Dendritic cell treated with granulocyte-macrophage colony-stimulating factor and Interleukin-4, amounts not matched to agents 40 ng/mL and 50 ng/mL, for 4 days (primary cell): ENCODE results near the gene CASP7.
"Not testable (repeated sequence)": the region's sequence is repeated elsewhere in the genome, so short reads cannot be mapped to it uniquely, and the experiment has no call there.

Source experiments
- H3K27ac Mint-ChIP-seq: one replicate; pipeline ENCODE4 v1.8.0; 2022; ENCODE audit warnings: mild to moderate bottlenecking, mixed read lengths
- H3K27me3 Mint-ChIP-seq: one replicate; pipeline ENCODE4 v1.8.0; 2022; ENCODE audit warnings: mild to moderate bottlenecking, mixed read lengths
- H3K36me3 Mint-ChIP-seq: one replicate; pipeline ENCODE4 v1.8.0; 2022; ENCODE audit warnings: low read depth, mixed read lengths
- H3K4me1 Mint-ChIP-seq: one replicate; pipeline ENCODE4 v1.8.0; 2022; ENCODE audit warnings: low read depth, mixed read lengths
- H3K4me3 Mint-ChIP-seq: one replicate; pipeline ENCODE4 v1.8.0; 2022; ENCODE audit warnings: mild to moderate bottlenecking, moderate library complexity, mixed read lengths
- H3K9me3 Mint-ChIP-seq: one replicate; pipeline ENCODE4 v1.8.0; 2022; ENCODE audit warnings: mixed read lengths
- intact Hi-C: fragments of 100-400 bp; cut with micrococcal nuclease; formaldehyde crosslinking; loops from one replicate; pipeline ENCODE4 v1.15.0; 2022

CASP7 gene

GRCh38 chr10:113652456-113652855, 27.3 kb upstream of the CASP7 start:
- H3K27me3 Mint-ChIP-seq, H3K4me1 Mint-ChIP-seq, H3K4me3 Mint-ChIP-seq, H3K36me3 Mint-ChIP-seq, intact Hi-C loops, H3K9me3 Mint-ChIP-seq, H3K27ac Mint-ChIP-seq: not testable (repeated sequence)

GRCh38 chr10:113656896-113657295, 22.8 kb upstream of the CASP7 start:
- H3K27ac Mint-ChIP-seq, result no peak overlapping the region
- peaks cover 4% of the 10 kb centered on the region for H3K27me3 Mint-ChIP-seq
- no peaks in the 10 kb centered on the region for H3K4me1 Mint-ChIP-seq
- no peaks in the 10 kb centered on the region for H3K36me3 Mint-ChIP-seq
- H3K4me3 Mint-ChIP-seq, result no peak overlapping the region
- no peaks in the 10 kb centered on the region for H3K9me3 Mint-ChIP-seq
- intact Hi-C loops, result no loop called here

GRCh38 chr10:113657544-113657943, 22.2 kb upstream of the CASP7 start:
- no peak overlapping the region for H3K4me3 Mint-ChIP-seq

GRCh38 chr10:113661332-113661731, 18.4 kb upstream of the CASP7 start:
- Mint-ChIP-seq H3K27ac (no peak overlapping the region), H3K4me1 (no peaks in the 10 kb centered on the region), H3K4me3 (no peak overlapping the region), H3K9me3 (no peaks in the 10 kb centered on the region), H3K27me3 (peaks cover 3% of the 10 kb centered on the region), H3K36me3 (no peaks in the 10 kb centered on the region)
- intact Hi-C loops, result no loop called here

More at GRCh38 chr10:113657544-113657943, 22.2 kb upstream of the CASP7 start:
- no peaks in the 10 kb centered on the region for H3K36me3 Mint-ChIP-seq
- no peaks in the 10 kb centered on the region for H3K9me3 Mint-ChIP-seq
- H3K27me3 Mint-ChIP-seq, result peaks cover 4% of the 10 kb centered on the region
- intact Hi-C loops, result no loop called here
- no peaks in the 10 kb centered on the region for H3K4me1 Mint-ChIP-seq
- H3K27ac Mint-ChIP-seq, result no peak overlapping the region

- Mint-ChIP-seq H3K27me3 (no peaks in the 10 kb centered on the region), H3K9me3 (no peaks in the 10 kb centered on the region), H3K36me3 (no peaks in the 10 kb centered on the region), H3K27ac (no peak overlapping the region), H3K4me3 (no peak overlapping the region), H3K4me1 (peaks cover 6% of the 10 kb centered on the region)
- intact Hi-C loops, result no loop called here
These were observed 16.6 kb upstream of the CASP7 start for GRCh38 chr10:113663142-113663541.

GRCh38 chr10:113663908-113664307, 15.8 kb upstream of the CASP7 start, which contains the start of gene NRAP:
Gene NRAP, minus strand, starts transcription at chr10:113664041. Its CDS starts 159 bp downstream, at chr10:113663882.
- intact Hi-C loops, result no loop called here
- Mint-ChIP-seq H3K9me3 (no peaks in the 10 kb centered on the region), H3K27ac (no peak within 1 kb of the TSS), H3K4me3 (no peak within 1 kb of the TSS), H3K27me3 (no peaks in the 10 kb centered on the region), H3K36me3 (no peaks in the 10 kb centered on the region), H3K4me1 (peaks cover 6% of the 10 kb centered on the region)

- peaks cover 3% of the 10 kb centered on the region for H3K9me3 Mint-ChIP-seq
- H3K27me3 Mint-ChIP-seq, result no peaks in the 10 kb centered on the region
- H3K4me3 Mint-ChIP-seq, result no peak overlapping the region
- intact Hi-C loops, result no loop called here
- H3K27ac Mint-ChIP-seq, result no peak overlapping the region
- H3K4me1 Mint-ChIP-seq, result peaks cover 6% of the 10 kb centered on the region
- no peaks in the 10 kb centered on the region for H3K36me3 Mint-ChIP-seq
These were observed 14.4 kb upstream of the CASP7 start for GRCh38 chr10:113665352-113665751.

GRCh38 chr10:113665806-113666354, 13.8 kb upstream of the CASP7 start:
- H3K27ac Mint-ChIP-seq, result no peak overlapping the region

GRCh38 chr10:113666682-113667252, 12.9 kb upstream of the CASP7 start:
- Mint-ChIP-seq H3K27ac (no peak overlapping the region), H3K4me1 (peaks cover 6% of the 10 kb centered on the region), H3K9me3 (peaks cover 13% of the 10 kb centered on the region), H3K27me3 (peaks cover 2% of the 10 kb centered on the region), H3K4me3 (no peak overlapping the region), H3K36me3 (no peaks in the 10 kb centered on the region)
- intact Hi-C loops, result no loop called here

More at GRCh38 chr10:113665806-113666354, 13.8 kb upstream of the CASP7 start:
- H3K4me3 Mint-ChIP-seq, result no peak overlapping the region
- no peaks in the 10 kb centered on the region for H3K36me3 Mint-ChIP-seq
- no peaks in the 10 kb centered on the region for H3K27me3 Mint-ChIP-seq
- H3K9me3 Mint-ChIP-seq, result peaks cover 8% of the 10 kb centered on the region
- peaks cover 6% of the 10 kb centered on the region for H3K4me1 Mint-ChIP-seq
- intact Hi-C loops, result no loop called here

- Mint-ChIP-seq H3K27ac (peak overlapping the region; percentile 90), H3K9me3 (peaks cover 10% of the 10 kb centered on the region), H3K4me1 (peaks cover 52% of the 10 kb centered on the region), H3K36me3 (peaks cover 25% of the 10 kb centered on the region), H3K4me3 (peak overlapping the region; percentile 88), H3K27me3 (peaks cover 5% of the 10 kb centered on the region)
- intact Hi-C loops, result loop anchor here (2.0 kb wide), 1 partner anchor 14 kb away; no protein-coding TSS in a partner anchor
These were observed 739 bp downstream of the CASP7 start for GRCh38 chr10:113680190-113681111.

GRCh38 chr10:113681533-113682470, 2.1 kb downstream of the CASP7 start:
- H3K27me3 Mint-ChIP-seq, result peaks cover 5% of the 10 kb centered on the region
- H3K27ac Mint-ChIP-seq, result peak overlapping the region; percentile 90
- H3K36me3 Mint-ChIP-seq, result peaks cover 26% of the 10 kb centered on the region
- H3K4me1 Mint-ChIP-seq, result peaks cover 52% of the 10 kb centered on the region
- peaks cover 22% of the 10 kb centered on the region for H3K9me3 Mint-ChIP-seq
- H3K4me3 Mint-ChIP-seq, result no peak overlapping the region
- intact Hi-C loops, result loop anchor here (2.0 kb wide), 1 partner anchor 13 kb away; no protein-coding TSS in a partner anchor

- peaks cover 5% of the 10 kb centered on the region for H3K27me3 Mint-ChIP-seq
- intact Hi-C loops, result no loop called here
- peaks cover 41% of the 10 kb centered on the region for H3K36me3 Mint-ChIP-seq
- peaks cover 52% of the 10 kb centered on the region for H3K4me1 Mint-ChIP-seq
- peaks cover 37% of the 10 kb centered on the region for H3K9me3 Mint-ChIP-seq
- H3K27ac Mint-ChIP-seq, result no peak overlapping the region
- H3K4me3 Mint-ChIP-seq, result no peak overlapping the region
These were observed 3.6 kb downstream of the CASP7 start for GRCh38 chr10:113683300-113683699.

- no peaks in the 10 kb centered on the region for H3K27me3 Mint-ChIP-seq
- no peak overlapping the region for H3K4me3 Mint-ChIP-seq
- intact Hi-C loops, result no loop called here
- H3K27ac Mint-ChIP-seq, result no peak overlapping the region
- H3K36me3 Mint-ChIP-seq, result peaks cover 28% of the 10 kb centered on the region
- H3K9me3 Mint-ChIP-seq, result peaks cover 42% of the 10 kb centered on the region
- H3K4me1 Mint-ChIP-seq, result peaks cover 42% of the 10 kb centered on the region
These were observed 6.3 kb downstream of the CASP7 start for GRCh38 chr10:113686028-113686427.
